Nephron (organoid): ENCODE measurements around the gene NIT1.
A peak's percentile ranks its signal among the peaks of the same experiment; 100 is the strongest.

ENCODE experiments used
- H3K27ac Mint-ChIP-seq, 3 experiments: 2 replicates each; pipeline ENCODE4 v1.8.0; 2020; ENCODE audit warnings: mixed read lengths in 3 of 3, mild to moderate bottlenecking in 2 of 3, moderate library complexity in 1 of 3
- H3K27me3 Mint-ChIP-seq: 2 replicates; pipeline ENCODE4 v1.8.0; 2021; ENCODE audit warnings: low read depth, mild to moderate bottlenecking, moderate library complexity, mixed read lengths
- H3K36me3 Mint-ChIP-seq: 2 replicates; pipeline ENCODE4 v1.8.0; 2020; ENCODE audit warnings: low read depth, mixed read lengths
- H3K4me1 Mint-ChIP-seq: 2 replicates; pipeline ENCODE4 v1.8.0; 2020; ENCODE audit warnings: mixed read lengths
- H3K4me3 Mint-ChIP-seq, 3 experiments: 2 replicates each; pipeline ENCODE4 v1.8.0; 2020; ENCODE audit warnings: mild to moderate bottlenecking in 3 of 3, mixed read lengths in 3 of 3, moderate library complexity in 2 of 3
- H3K9me3 Mint-ChIP-seq: 2 replicates; pipeline ENCODE4 v1.8.0; 2020; ENCODE audit warnings: mixed read lengths
- CTCF ChIP-seq, 3 experiments: fragments of 200-600 bp; sonication (generic); IDR thresholded peaks; one replicate each; pipeline ENCODE4 v1.5.0; 2021; ENCODE audit warnings: antibody characterized with exemption in 3 of 3; ENCODE audit not compliant: unreplicated experiment in 3 of 3

Gene NIT1

DNA sequence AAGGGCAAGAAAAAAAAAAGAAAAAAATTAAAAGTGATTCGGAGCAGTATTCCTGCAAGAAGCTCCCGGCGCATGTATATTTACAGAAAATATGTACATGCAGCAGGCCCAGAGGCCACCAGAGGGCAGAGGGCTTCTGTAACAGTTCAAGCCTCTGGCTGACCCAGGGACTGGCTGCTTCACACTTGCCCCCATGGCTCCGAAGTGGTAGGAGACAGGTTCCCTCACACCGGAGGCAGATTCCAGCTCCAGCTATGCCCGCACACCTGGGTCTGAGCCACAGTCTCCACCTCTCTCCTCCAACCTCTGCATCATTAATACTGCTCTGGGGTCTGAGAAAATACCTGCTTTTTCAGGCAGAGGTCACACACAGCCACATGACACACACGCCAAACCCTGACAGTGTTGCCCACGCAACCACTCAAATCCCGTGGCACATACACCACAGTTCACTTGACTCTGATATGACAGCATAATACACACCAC, 46.0 kb upstream of the NIT1 start:
- no peak overlapping the region for H3K27ac Mint-ChIP-seq
- TF ChIP-seq CTCF (IDR thresholded peaks at IDR 0.05; ENCODE audit: unreplicated experiment in 3 of 3), result peak; percentile 21 to 42 (median 25)
- no peaks in the 10 kb centered on the region for H3K9me3 Mint-ChIP-seq
- no peak overlapping the region for H3K4me3 Mint-ChIP-seq
- no peaks in the 10 kb centered on the region for H3K4me1 Mint-ChIP-seq
- no peaks in the 10 kb centered on the region for H3K36me3 Mint-ChIP-seq
- H3K27me3 Mint-ChIP-seq, result peaks cover 14% of the 10 kb centered on the region

- Mint-ChIP-seq H3K9me3 (no peaks in the 10 kb centered on the region), H3K36me3 (no peaks in the 10 kb centered on the region), H3K27me3 (peaks cover 11% of the 10 kb centered on the region), H3K4me3 (no peak overlapping the region), H3K27ac (no peak overlapping the region), H3K4me1 (no peaks in the 10 kb centered on the region)
- TF ChIP-seq CTCF (IDR thresholded peaks at IDR 0.05; ENCODE audit: unreplicated experiment in 3 of 3), result no peak
These were observed 45.0 kb upstream of the NIT1 start for GRCh38 chr1:161072751-161073449.

DNA sequence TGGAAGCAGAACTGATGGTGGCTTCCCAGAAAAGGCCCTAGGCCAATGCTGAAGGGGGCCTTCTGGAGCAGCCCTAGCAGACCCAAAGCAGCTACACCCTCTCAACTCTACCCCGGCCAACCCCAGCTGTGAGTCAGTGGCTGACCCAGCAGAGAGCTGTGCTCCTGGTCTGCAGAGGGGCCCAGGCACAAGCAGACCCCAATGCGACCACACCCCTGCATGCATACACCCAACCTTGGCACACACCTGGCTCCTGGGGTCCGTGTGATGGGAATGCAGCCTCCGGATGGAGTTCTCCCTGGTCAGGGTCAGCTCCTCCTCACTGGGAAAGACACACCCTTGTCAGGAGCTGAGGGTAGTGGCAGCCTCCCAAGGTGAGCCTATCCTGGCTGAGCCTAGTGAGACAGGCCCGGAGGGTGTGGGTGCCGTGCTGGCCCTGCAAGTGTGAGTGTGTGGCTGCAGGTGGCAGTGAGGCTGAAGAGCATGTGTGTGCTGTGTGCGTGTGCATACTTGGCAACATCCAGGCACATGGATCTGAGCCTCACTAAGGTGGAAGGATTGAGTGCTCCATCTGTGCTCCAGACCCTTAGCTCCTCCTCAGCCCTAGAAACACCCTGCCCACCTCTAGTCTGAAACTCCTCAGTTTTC, 44.3 kb upstream of the NIT1 start:
- no peaks in the 10 kb centered on the region for H3K4me1 Mint-ChIP-seq
- H3K36me3 Mint-ChIP-seq, result no peaks in the 10 kb centered on the region
- no peak for TF ChIP-seq CTCF (IDR thresholded peaks at IDR 0.05; ENCODE audit: unreplicated experiment in 3 of 3)
- peaks cover 7% of the 10 kb centered on the region for H3K27me3 Mint-ChIP-seq
- no peaks in the 10 kb centered on the region for H3K9me3 Mint-ChIP-seq
- no peak overlapping the region for H3K27ac Mint-ChIP-seq
- no peak overlapping the region for H3K4me3 Mint-ChIP-seq

DNA sequence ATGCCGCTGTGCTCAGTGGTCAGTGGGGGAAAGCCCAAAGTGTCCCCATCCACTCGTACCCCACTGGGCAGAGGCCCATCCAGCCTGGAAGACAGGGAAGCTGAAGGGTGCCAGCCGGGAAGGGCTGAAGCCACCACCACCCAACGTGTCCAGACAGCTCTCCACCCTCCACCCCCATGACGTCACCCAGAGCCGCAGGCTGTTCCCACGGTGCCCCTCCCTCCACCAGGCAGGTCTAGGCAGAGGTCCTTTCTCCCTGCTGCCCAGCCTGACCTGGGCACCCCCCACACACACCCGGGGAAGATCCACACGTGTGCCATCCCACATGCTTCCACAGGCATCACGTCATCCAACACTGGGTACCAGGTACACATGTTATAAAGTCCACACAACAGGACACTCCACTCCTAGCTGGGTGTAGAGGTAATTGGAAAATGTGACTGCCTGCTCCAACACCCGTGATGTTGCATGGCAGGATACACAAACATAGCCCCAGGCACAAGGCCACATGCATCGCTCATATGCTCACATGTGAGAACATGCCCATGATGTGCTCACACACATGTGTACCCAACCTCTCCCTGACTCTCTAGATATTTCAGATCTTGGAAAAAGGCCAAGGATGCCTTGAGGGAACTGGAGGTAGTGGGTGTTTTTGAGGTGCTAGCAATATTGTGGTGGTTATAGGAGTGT, 43.1 kb upstream of the NIT1 start:
- Mint-ChIP-seq H3K4me1 (no peaks in the 10 kb centered on the region), H3K9me3 (no peaks in the 10 kb centered on the region), H3K36me3 (no peaks in the 10 kb centered on the region), H3K27ac (no peak overlapping the region), H3K4me3 (no peak overlapping the region), H3K27me3 (peaks cover 7% of the 10 kb centered on the region)
- TF ChIP-seq CTCF (IDR thresholded peaks at IDR 0.05; ENCODE audit: unreplicated experiment in 3 of 3), result no peak

DNA sequence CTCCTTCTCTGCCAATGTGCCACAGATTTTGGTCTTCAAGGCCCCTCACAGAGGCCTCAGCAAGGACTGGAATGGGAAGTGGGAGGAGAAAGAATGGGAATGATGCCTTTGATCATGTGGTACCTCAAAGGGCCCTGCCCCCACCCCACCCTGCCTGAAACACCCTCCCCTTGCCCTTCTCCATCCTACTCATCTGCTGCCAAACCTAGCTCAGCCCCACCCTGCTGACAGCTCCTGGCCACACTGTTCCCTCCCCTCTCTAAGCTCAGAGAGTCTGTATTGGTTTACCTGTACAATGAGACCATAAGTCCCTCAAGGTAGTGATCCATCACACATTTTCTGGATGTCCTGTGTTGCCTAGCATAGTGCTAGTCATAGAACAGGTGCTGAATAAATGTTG, 41.5 kb upstream of the NIT1 start:
- no peak overlapping the region for H3K4me3 Mint-ChIP-seq
- no peak for TF ChIP-seq CTCF (IDR thresholded peaks at IDR 0.05; ENCODE audit: unreplicated experiment in 3 of 3)
- peaks cover 7% of the 10 kb centered on the region for H3K27me3 Mint-ChIP-seq
- no peaks in the 10 kb centered on the region for H3K9me3 Mint-ChIP-seq
- no peaks in the 10 kb centered on the region for H3K4me1 Mint-ChIP-seq
- no peak overlapping the region for H3K27ac Mint-ChIP-seq
- H3K36me3 Mint-ChIP-seq, result no peaks in the 10 kb centered on the region
